PC-3 (cell line): ENCODE data around the gene CEP104.

Source experiments
- EZH2 ChIP-seq: fragments of 300-600 bp; sonication (generic); IDR thresholded peaks from one replicate; pipeline ENCODE4 v1.6.1; 2017; ENCODE audit warnings: antibody characterized with exemption, mild to moderate bottlenecking, low read length; ENCODE audit not compliant: unreplicated experiment
- TF ChIP-seq, protein P1 (sequence below): fragments of 300-600 bp; sonication (generic); conservative IDR thresholded peaks from 2 replicates; pipeline ENCODE4 v1.5.1; 2017; ENCODE audit warnings: antibody characterized with exemption, low read depth, mild to moderate bottlenecking, low read length

DNA sequence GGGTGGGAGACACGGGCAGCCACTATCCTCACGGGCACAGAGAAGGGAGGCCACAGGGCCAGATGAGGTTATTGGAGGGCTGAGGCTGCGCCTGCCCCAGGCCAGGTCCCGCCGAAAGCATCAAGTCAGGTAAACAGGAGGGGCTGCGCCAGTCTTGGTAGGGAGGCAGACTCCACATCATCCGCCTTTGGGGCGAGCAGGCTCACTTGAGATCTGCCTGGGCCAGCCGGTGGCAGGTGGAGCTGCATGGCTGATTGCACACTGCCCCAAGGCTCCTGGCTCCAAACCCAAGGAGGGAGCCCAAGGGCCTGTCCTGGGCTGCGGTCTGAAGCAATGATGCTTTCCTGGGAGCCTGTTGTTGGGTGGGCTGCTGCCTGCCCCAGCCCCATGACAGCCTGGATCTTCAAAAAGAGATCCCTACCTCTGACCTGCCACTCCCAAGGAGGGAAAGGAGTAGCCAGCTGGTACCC is 79.9 kb downstream of the CEP104 start:
- TF ChIP-seq, protein P1, sequence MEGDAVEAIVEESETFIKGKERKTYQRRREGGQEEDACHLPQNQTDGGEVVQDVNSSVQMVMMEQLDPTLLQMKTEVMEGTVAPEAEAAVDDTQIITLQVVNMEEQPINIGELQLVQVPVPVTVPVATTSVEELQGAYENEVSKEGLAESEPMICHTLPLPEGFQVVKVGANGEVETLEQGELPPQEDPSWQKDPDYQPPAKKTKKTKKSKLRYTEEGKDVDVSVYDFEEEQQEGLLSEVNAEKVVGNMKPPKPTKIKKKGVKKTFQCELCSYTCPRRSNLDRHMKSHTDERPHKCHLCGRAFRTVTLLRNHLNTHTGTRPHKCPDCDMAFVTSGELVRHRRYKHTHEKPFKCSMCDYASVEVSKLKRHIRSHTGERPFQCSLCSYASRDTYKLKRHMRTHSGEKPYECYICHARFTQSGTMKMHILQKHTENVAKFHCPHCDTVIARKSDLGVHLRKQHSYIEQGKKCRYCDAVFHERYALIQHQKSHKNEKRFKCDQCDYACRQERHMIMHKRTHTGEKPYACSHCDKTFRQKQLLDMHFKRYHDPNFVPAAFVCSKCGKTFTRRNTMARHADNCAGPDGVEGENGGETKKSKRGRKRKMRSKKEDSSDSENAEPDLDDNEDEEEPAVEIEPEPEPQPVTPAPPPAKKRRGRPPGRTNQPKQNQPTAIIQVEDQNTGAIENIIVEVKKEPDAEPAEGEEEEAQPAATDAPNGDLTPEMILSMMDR, result no peak
- TF ChIP-seq EZH2, result no peak
